Testis (tissue), 3 donors: ENCODE results near the gene CSTB. TPM values are rescaled to one million over a fixed set of nuclear protein-coding genes. Genes with fewer than 3 reads are reported as not detected.

Source experiments
- DNase-seq: peaks from one replicate; pipeline ENCODE4 v3.0.0-alpha.2; 2019
- H3K27ac ChIP-seq, 2 donors: fragments of 200-600 bp; sonication (generic); one replicate each; pipeline ENCODE4 v1.5.1; 2019
- H3K27me3 ChIP-seq: fragments of 200-600 bp; sonication (generic); one replicate; pipeline ENCODE4 v1.5.1; 2019
- H3K36me3 ChIP-seq: fragments of 200-600 bp; sonication (generic); one replicate; pipeline ENCODE4 v1.5.1; 2017; ENCODE audit warnings: low read depth; ENCODE audit errors: missing control alignments
- H3K4me1 ChIP-seq: fragments of 200-600 bp; sonication (generic); one replicate; pipeline ENCODE4 v1.5.1; 2019
- H3K4me3 ChIP-seq, 2 donors: fragments of 200-600 bp; sonication (generic); one replicate each; pipeline ENCODE4 v1.5.1; 2017 to 2019
- H3K9me3 ChIP-seq: fragments of 200-600 bp; sonication (generic); one replicate; pipeline ENCODE4 v1.5.1; 2017
- CTCF ChIP-seq, 3 experiments: fragments of 450-650 bp in 2 of 3; fragments of 200-600 bp in 1 of 3; sonication (generic) in 1 of 3; IDR thresholded peaks; one replicate each; pipeline ENCODE4 v1.5.1; 2016 to 2019; ENCODE audit warnings: antibody characterized with exemption in 3 of 3, mild to moderate bottlenecking in 2 of 3, moderate library complexity in 1 of 3
- POLR2A ChIP-seq: fragments of 450-650 bp; IDR thresholded peaks from one replicate; pipeline ENCODE4 v1.6.1; 2017; ENCODE audit warnings: antibody characterized with exemption, mild to moderate bottlenecking, moderate library complexity
- WGBS, 2 donors: methylation state at CpG; one replicate each; pipeline ENCODE4 v1.1.5; 2018; 5-methylcytosine and 5-hydroxymethylcytosine counted together
- intact Hi-C: fragments of 100-400 bp; cut with DNase I; formaldehyde crosslinking; loops from one replicate; pipeline ENCODE4 v1.15.1; 2023; ENCODE audit warnings: low total_unique reads
- polyA plus RNA-seq: library from polyadenylated mRNA; stranded (reverse); fragments of 350-450 nt; fragmentation: Illumina TruSeq; extraction: RNeasy Lipid Tissue Mini Kit (QIAGEN cat#74804); gene quantifications from one replicate; pipeline ENCODE4 v1.2.3, GENCODE V29; 2014; ENCODE audit warnings: low read depth, low replicate concordance; ENCODE audit not compliant: insufficient read depth
- total RNA-seq, 2 donors: library from RNA; depleted of rRNA; stranded (reverse); fragments of >200 nt; gene quantifications; one replicate each; pipeline ENCODE4 v1.2.3, GENCODE V29; 2016

The CSTB gene
- total and polyA plus RNA-seq, 3 donors from 2014 or later, result 23.9 to 49.5 (median 31.0) TPM

DNA sequence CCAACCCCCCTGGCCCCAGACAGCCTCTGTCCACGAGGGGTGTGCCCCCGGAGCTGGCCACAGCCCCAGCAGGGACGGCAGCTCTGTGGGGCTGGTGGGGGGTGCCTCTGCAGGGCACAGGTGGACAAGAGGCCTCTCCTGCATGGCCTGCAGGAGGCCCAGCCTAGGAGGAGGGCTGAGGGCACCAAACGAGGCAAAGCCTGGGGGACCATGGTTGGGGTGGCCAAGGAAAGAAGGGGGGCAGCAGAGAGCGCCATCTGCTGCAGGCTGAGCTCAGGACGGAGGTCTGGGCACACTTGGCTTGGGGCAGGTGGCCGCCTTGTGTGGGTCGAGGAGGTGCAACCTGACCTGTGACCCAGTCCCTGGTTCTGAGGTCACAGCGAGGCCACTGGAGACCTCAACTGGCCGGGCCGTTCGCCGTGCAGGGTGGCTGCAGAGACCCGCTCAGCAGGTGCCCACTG, 40.5 kb upstream of the CSTB start:
- Histone ChIP-seq H3K27me3 (no peaks in the 10 kb centered on the region), H3K4me3 (no peak overlapping the region), H3K36me3 (no peaks in the 10 kb centered on the region), H3K9me3 (no peaks in the 10 kb centered on the region), H3K4me1 (no peaks in the 10 kb centered on the region), H3K27ac (no peak overlapping the region)
- TF ChIP-seq CTCF (IDR thresholded peaks at IDR 0.05), result no peak
- no peak for TF ChIP-seq POLR2A
- WGBS, 2 donors, result 74 to 88% methylated on average over 7 of the region's 14 CpGs
- intact Hi-C loops, result no loop called here
- DNase-seq, result no peak

GRCh38 chr21:43815991-43816390, 39.9 kb upstream of the CSTB start:
- H3K9me3 ChIP-seq, result no peaks in the 10 kb centered on the region
- H3K4me1 ChIP-seq, result peaks cover under 1% of the 10 kb centered on the region
- no peaks in the 10 kb centered on the region for H3K27me3 ChIP-seq
- WGBS, 2 donors, result 80 to 96% methylated on average over 13 to 15 of the region's 15 CpGs
- no peak for DNase-seq
- no peaks in the 10 kb centered on the region for H3K36me3 ChIP-seq
- intact Hi-C loops, result no loop called here
- H3K27ac ChIP-seq, result no peak overlapping the region
- H3K4me3 ChIP-seq, result no peak overlapping the region
- TF ChIP-seq CTCF (IDR thresholded peaks at IDR 0.05), result no peak
- no peak for TF ChIP-seq POLR2A

- no peaks in the 10 kb centered on the region for H3K27me3 ChIP-seq
- WGBS, 2 donors, result 25 to 35% methylated on average over 8 to 12 of the region's 27 CpGs
- H3K4me1 ChIP-seq, result peaks cover 6% of the 10 kb centered on the region
- no peaks in the 10 kb centered on the region for H3K36me3 ChIP-seq
- no peak overlapping the region for H3K4me3 ChIP-seq
- no peak overlapping the region for H3K27ac ChIP-seq
- TF ChIP-seq POLR2A (no peak), CTCF (IDR thresholded peaks at IDR 0.05) (no peak)
- no peaks in the 10 kb centered on the region for H3K9me3 ChIP-seq
- intact Hi-C loops, result no loop called here
- no peak for DNase-seq
Measured at GRCh38 chr21:43815107-43815613, 39.1 kb upstream of the CSTB start.

GRCh38 chr21:43814215-43815106, 38.4 kb upstream of the CSTB start:
- 75% methylated on average over 27 to 28 of the region's 28 CpGs for WGBS, 2 donors
- H3K4me3 ChIP-seq, result no peak overlapping the region
- H3K27me3 ChIP-seq, result no peaks in the 10 kb centered on the region
- TF ChIP-seq POLR2A (no peak), CTCF (IDR thresholded peaks at IDR 0.05) (no peak)
- no peaks in the 10 kb centered on the region for H3K36me3 ChIP-seq
- no peak overlapping the region for H3K27ac ChIP-seq
- H3K9me3 ChIP-seq, result no peaks in the 10 kb centered on the region
- H3K4me1 ChIP-seq, result peaks cover 6% of the 10 kb centered on the region
- intact Hi-C loops, result no loop called here
- no peak for DNase-seq

- no peaks in the 10 kb centered on the region for H3K36me3 ChIP-seq
- no peak for DNase-seq
- no peak overlapping the region for H3K27ac ChIP-seq
- peaks cover 6% of the 10 kb centered on the region for H3K4me1 ChIP-seq
- no peaks in the 10 kb centered on the region for H3K9me3 ChIP-seq
- 81 to 97% methylated on average over 5 of the region's 5 CpGs for WGBS, 2 donors
- intact Hi-C loops, result no loop called here
- H3K27me3 ChIP-seq, result no peaks in the 10 kb centered on the region
- TF ChIP-seq CTCF (IDR thresholded peaks at IDR 0.05) (no peak), POLR2A (no peak)
- no peak overlapping the region for H3K4me3 ChIP-seq
Measured at GRCh38 chr21:43813656-43813980, 37.5 kb upstream of the CSTB start.
